Measurements from ENCODE around the gene SP7. TPM values are rescaled to one million over a fixed set of nuclear protein-coding genes. Genes with fewer than 3 reads are reported as not detected.
A peak's percentile ranks its signal among the peaks of the same experiment; 100 is the strongest.

The SP7 gene
- total RNA-seq, result not detected in 3 replicates
- long read RNA-seq, result 0 reads

GRCh38 chr12:53336181-53336681 is at the start of gene SP7:
Gene SP7 (minus strand): TSS chr12:53336354. CDS start chr12:53335646, 708 bp downstream.
- no peak for TF ChIP-seq CTCF (IDR thresholded peaks at IDR 0.05)
- H3K4me1 Mint-ChIP-seq (ENCODE audit: low read depth), result no peaks in the 10 kb centered on the region
- H3K27ac Mint-ChIP-seq (ENCODE audit: unreplicated experiment), result no peak within 1 kb of the TSS
- no peaks in the 10 kb centered on the region for H3K36me3 Mint-ChIP-seq (ENCODE audit: low read depth)
- peaks cover 31% of the 10 kb centered on the region for H3K27me3 Mint-ChIP-seq (ENCODE audit: low read depth)
- H3K4me3 Mint-ChIP-seq (ENCODE audit: unreplicated experiment), result no peak within 1 kb of the TSS
- H3K9me3 Mint-ChIP-seq (ENCODE audit: low read depth), result no peaks in the 10 kb centered on the region
- DNase-seq (ENCODE audit: low spot score), result no peak

GRCh38 chr12:53383258-53383657 is 47.1 kb upstream of the SP7 start:
- TF ChIP-seq CTCF (IDR thresholded peaks at IDR 0.05), result no peak
- Mint-ChIP-seq H3K4me1 (ENCODE audit: low read depth) (peaks cover 65% of the 10 kb centered on the region), H3K27ac (ENCODE audit: unreplicated experiment) (peak overlapping the region; percentile 63), H3K4me3 (ENCODE audit: unreplicated experiment) (peak overlapping the region; percentile 66), H3K27me3 (ENCODE audit: low read depth) (no peaks in the 10 kb centered on the region), H3K9me3 (ENCODE audit: low read depth) (no peaks in the 10 kb centered on the region), H3K36me3 (ENCODE audit: low read depth) (peaks cover 25% of the 10 kb centered on the region)
- peak; percentile 29 for DNase-seq (ENCODE audit: low spot score)

GRCh38 chr12:53381731-53382630 is 45.8 kb upstream of the SP7 start:
- Mint-ChIP-seq H3K9me3 (ENCODE audit: low read depth) (no peaks in the 10 kb centered on the region), H3K4me1 (ENCODE audit: low read depth) (peaks cover 53% of the 10 kb centered on the region), H3K4me3 (ENCODE audit: unreplicated experiment) (peak overlapping the region; percentile 83), H3K27me3 (ENCODE audit: low read depth) (no peaks in the 10 kb centered on the region), H3K36me3 (ENCODE audit: low read depth) (peaks cover 24% of the 10 kb centered on the region), H3K27ac (ENCODE audit: unreplicated experiment) (peak overlapping the region; percentile 96)
- peak; percentile 66 for TF ChIP-seq CTCF (IDR thresholded peaks at IDR 0.05)
- peak; percentile 60 for DNase-seq (ENCODE audit: low spot score)

GRCh38 chr12:53380794-53381730 is 44.9 kb upstream of the SP7 start:
- no peaks in the 10 kb centered on the region for H3K9me3 Mint-ChIP-seq (ENCODE audit: low read depth)
- DNase-seq (ENCODE audit: low spot score), result peak; percentile 28
- H3K4me3 Mint-ChIP-seq (ENCODE audit: unreplicated experiment), result peak overlapping the region; percentile 83
- no peaks in the 10 kb centered on the region for H3K27me3 Mint-ChIP-seq (ENCODE audit: low read depth)
- TF ChIP-seq CTCF (IDR thresholded peaks at IDR 0.05), result peak; percentile 24
- peaks cover 44% of the 10 kb centered on the region for H3K4me1 Mint-ChIP-seq (ENCODE audit: low read depth)
- peaks cover 23% of the 10 kb centered on the region for H3K36me3 Mint-ChIP-seq (ENCODE audit: low read depth)
- H3K27ac Mint-ChIP-seq (ENCODE audit: unreplicated experiment), result peak overlapping the region; percentile 96

Measured in chondrocyte (in vitro differentiated cells).